PC-9 (cell line): ENCODE results near the gene KRTAP10-11.

Experiments used
- CTCF ChIP-seq: fragments of 200-600 bp; sonication (generic); conservative IDR thresholded peaks from 2 replicates; pipeline ENCODE4 v1.6.1; 2017; ENCODE audit warnings: mixed run types, antibody characterized with exemption, mild to moderate bottlenecking, moderate library complexity
- EZH2 ChIP-seq: fragments of 200-600 bp; sonication (generic); IDR thresholded peaks from 2 replicates; pipeline ENCODE4 v1.8.0; 2017; ENCODE audit warnings: antibody characterized with exemption, low read depth

- no peak for TF ChIP-seq CTCF
- no peak for TF ChIP-seq EZH2
Measured at GRCh38 chr21:44603109-44603875, 42.9 kb upstream of the KRTAP10-11 start.
